ENCODE measurements around the gene S1PR1.

The S1PR1 gene

GRCh38 chr1:101235216-101235695 lies 1.6 kb upstream of the S1PR1 start:
- Mint-ChIP-seq H3K4me1 (peaks cover 39 to 64% of the 10 kb centered on the region in 2 donors), H3K9me3 (peaks cover 4 to 6% of the 10 kb centered on the region in 2 donors), H3K27me3 (no peaks in the 10 kb centered on the region), H3K4me3 (peak overlapping the region; percentile 89 to 97), H3K36me3 (peaks cover 21 to 24% of the 10 kb centered on the region in 2 donors), H3K27ac (peak overlapping the region; percentile 94)
- DNase-seq = no peak
- ATAC-seq (replicated peaks) = no peak

- ATAC-seq (replicated peaks) (peak; percentile 65), DNase-seq (peak; percentile 82)
- Mint-ChIP-seq H3K4me3 (peak overlapping the region; percentile 89 to 97), H3K36me3 (peaks cover 24 to 26% of the 10 kb centered on the region in 2 donors), H3K27ac (peak overlapping the region; percentile 94), H3K9me3 (peaks cover 4 to 6% of the 10 kb centered on the region in 2 donors), H3K27me3 (no peaks in the 10 kb centered on the region), H3K4me1 (peaks cover 39 to 58% of the 10 kb centered on the region in 2 donors)
Measured at GRCh38 chr1:101235696-101236515, 913 bp upstream of the S1PR1 start.

DNA sequence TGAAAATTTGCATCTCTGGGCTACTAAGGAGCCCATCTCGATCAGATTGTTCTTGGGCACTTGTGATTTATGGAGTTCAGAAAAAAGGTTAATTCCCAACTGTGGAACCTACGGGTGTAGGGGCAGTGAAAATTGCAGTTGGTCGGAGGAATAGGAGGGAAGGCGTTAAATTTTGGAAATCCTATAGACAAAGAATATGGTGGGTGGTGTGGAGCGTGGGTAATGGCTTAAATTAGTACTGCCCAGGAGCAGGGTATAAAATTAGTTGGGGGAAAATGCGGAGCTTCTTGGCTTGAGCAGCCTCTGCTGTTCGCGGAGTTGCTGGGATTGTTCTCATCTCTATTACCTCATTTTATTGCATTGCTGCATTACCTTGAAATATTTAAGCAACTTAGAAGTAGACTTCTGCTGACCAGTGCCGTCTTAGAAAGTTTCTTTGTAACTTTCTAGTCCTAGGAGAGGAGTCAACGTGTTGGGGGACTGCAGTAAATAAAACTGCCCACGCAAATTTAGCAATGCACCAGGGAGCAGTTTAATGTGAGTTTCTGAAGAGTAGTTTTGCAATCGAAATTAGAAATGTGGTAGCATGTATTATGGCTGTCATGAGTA lies 514 bp downstream of the S1PR1 start:
- Mint-ChIP-seq H3K27me3 (no peaks in the 10 kb centered on the region), H3K27ac (peak overlapping the region; percentile 94), H3K4me3 (peak overlapping the region; percentile 89 to 97), H3K36me3 (peaks cover 25 to 26% of the 10 kb centered on the region in 2 donors), H3K4me1 (peaks cover 41 to 57% of the 10 kb centered on the region in 2 donors), H3K9me3 (no peaks in the 10 kb centered on the region)
- ATAC-seq (replicated peaks) (no peak), DNase-seq (no peak)

DNA sequence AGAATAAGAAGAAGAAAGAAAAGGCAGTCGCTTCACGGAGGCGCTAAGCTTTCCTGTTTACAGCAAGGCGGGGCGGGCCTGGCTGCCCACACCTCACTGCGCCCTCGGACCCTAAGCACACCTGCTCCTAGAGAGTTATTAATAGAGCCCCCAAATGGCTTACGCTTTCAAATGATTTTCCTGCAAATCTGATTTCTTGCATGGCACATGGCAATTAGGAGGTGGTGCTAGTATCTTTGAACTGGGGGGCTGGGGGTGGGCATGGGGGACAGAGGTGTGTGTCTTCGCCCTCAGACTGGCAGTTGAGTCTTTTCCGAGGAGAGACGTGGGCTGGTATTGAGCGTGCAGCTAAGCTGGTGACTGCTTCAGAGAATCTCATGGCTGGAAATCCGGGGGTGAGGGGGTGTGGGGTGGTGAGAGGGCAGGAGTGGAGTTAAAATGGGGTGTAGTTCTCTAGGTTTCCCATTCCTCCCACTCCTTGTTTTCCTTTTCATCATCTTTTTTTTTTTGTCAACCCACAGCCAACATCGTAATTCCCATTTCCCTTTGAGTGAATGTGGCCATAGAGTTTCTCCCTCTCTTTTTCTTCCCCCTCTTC lies 1.3 kb downstream of the S1PR1 start:
- Mint-ChIP-seq H3K9me3 (no peaks in the 10 kb centered on the region), H3K36me3 (peaks cover 29 to 31% of the 10 kb centered on the region in 2 donors), H3K27ac (peak overlapping the region; percentile 77), H3K27me3 (no peaks in the 10 kb centered on the region), H3K4me1 (peaks cover 40 to 55% of the 10 kb centered on the region in 2 donors), H3K4me3 (peak overlapping the region; percentile 89 to 97)
- ATAC-seq (replicated peaks) (peak; percentile 18 to 27), DNase-seq (no peak)

DNA sequence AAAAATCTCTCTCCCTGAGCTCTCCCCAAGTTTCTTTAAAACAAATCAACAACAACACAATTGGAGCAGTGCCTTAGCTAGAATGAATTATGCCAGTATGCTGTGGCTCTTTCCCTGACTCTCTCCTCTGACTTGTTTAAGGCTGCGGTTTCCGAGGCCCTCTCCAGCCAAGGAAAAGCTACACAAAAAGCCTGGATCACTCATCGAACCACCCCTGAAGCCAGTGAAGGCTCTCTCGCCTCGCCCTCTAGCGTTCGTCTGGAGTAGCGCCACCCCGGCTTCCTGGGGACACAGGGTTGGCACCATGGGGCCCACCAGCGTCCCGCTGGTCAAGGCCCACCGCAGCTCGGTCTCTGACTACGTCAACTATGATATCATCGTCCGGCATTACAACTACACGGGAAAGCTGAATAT lies 1.9 kb downstream of the S1PR1 start:
- Mint-ChIP-seq H3K4me1 (peaks cover 39 to 53% of the 10 kb centered on the region in 2 donors), H3K36me3 (peaks cover 32 to 33% of the 10 kb centered on the region in 2 donors), H3K27ac (peak overlapping the region; percentile 66), H3K27me3 (no peaks in the 10 kb centered on the region), H3K4me3 (peak overlapping the region; percentile 89 to 97), H3K9me3 (no peaks in the 10 kb centered on the region)
- DNase-seq (peak; percentile 73), ATAC-seq (replicated peaks) (peak; percentile 37 to 45)

DNA sequence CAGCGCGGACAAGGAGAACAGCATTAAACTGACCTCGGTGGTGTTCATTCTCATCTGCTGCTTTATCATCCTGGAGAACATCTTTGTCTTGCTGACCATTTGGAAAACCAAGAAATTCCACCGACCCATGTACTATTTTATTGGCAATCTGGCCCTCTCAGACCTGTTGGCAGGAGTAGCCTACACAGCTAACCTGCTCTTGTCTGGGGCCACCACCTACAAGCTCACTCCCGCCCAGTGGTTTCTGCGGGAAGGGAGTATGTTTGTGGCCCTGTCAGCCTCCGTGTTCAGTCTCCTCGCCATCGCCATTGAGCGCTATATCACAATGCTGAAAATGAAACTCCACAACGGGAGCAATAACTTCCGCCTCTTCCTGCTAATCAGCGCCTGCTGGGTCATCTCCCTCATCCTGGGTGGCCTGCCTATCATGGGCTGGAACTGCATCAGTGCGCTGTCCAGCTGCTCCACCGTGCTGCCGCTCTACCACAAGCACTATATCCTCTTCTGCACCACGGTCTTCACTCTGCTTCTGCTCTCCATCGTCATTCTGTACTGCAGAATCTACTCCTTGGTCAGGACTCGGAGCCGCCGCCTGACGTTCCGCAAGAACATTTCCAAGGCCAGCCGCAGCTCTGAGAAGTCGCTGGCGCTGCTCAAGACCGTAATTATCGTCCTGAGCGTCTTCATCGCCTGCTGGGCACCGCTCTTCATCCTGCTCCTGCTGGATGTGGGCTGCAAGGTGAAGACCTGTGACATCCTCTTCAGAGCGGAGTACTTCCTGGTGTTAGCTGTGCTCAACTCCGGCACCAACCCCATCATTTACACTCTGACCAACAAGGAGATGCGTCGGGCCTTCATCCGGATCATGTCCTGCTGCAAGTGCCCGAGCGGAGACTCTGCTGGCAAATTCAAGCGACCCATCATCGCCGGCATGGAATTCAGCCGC lies 2.5 kb downstream of the S1PR1 start:
- Mint-ChIP-seq H3K36me3 (peaks cover 35 to 36% of the 10 kb centered on the region in 2 donors), H3K4me1 (peaks cover 38 to 58% of the 10 kb centered on the region in 2 donors), H3K27ac (peak overlapping the region; percentile 26), H3K27me3 (no peaks in the 10 kb centered on the region), H3K4me3 (peak overlapping the region; percentile 89 to 97), H3K9me3 (no peaks in the 10 kb centered on the region)
- ATAC-seq (replicated peaks) = no peak
- DNase-seq = no peak

DNA sequence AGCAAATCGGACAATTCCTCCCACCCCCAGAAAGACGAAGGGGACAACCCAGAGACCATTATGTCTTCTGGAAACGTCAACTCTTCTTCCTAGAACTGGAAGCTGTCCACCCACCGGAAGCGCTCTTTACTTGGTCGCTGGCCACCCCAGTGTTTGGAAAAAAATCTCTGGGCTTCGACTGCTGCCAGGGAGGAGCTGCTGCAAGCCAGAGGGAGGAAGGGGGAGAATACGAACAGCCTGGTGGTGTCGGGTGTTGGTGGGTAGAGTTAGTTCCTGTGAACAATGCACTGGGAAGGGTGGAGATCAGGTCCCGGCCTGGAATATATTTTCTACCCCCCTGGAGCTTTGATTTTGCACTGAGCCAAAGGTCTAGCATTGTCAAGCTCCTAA lies 3.2 kb downstream of the S1PR1 start:
- Mint-ChIP-seq H3K9me3 (no peaks in the 10 kb centered on the region), H3K4me1 (peaks cover 38 to 56% of the 10 kb centered on the region in 2 donors), H3K4me3 (peak overlapping the region; percentile 89 to 97), H3K27me3 (no peaks in the 10 kb centered on the region), H3K36me3 (peaks cover 35 to 36% of the 10 kb centered on the region in 2 donors), H3K27ac (peak overlapping the region; percentile 26)
- ATAC-seq (replicated peaks) (no peak), DNase-seq (no peak)

DNA sequence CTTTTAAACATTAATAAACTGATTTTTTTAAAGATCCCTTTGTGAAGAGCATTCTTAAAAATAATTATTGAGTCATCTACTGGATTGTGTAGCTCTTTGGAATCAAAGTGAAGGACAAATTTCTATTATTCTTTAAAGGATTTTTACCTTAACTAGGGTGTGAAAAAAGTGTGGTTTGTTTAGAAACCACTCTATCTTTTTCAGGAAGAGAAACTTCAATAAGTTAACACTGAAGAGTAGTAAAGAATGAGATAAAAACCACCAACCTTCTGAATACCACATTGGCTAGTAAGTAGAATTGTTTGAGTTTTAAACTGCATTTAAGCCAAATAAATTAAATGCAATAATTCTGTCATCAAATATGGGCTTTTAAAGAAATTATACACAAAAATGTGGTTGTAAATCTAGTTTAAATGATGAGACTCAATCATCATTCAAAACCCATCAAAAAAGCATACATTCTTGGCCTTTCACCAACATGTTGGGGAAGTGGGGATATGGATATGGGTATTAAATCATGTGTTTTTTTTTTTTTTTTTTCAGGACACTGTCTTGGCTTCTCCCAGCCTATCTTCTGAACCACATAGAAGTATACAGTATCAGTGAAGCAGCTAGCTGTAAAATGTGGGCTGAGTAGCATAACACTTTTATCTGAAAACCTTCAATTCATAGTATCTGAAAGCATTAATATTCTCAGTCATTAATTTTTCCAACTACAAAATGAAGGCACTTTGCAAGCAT lies 4.8 kb downstream of the S1PR1 start:
- no peaks in the 10 kb centered on the region for H3K27me3 Mint-ChIP-seq
- no peak overlapping the region for H3K4me3 Mint-ChIP-seq
- DNase-seq = no peak
- no peak overlapping the region for H3K27ac Mint-ChIP-seq
- H3K36me3 Mint-ChIP-seq = peaks cover 35% of the 10 kb centered on the region in 2 donors
- peak in 1 of 2 donors; percentile 31 for ATAC-seq (replicated peaks)
- peaks cover 35 to 58% of the 10 kb centered on the region in 2 donors for H3K4me1 Mint-ChIP-seq
- H3K9me3 Mint-ChIP-seq = no peaks in the 10 kb centered on the region

DNA sequence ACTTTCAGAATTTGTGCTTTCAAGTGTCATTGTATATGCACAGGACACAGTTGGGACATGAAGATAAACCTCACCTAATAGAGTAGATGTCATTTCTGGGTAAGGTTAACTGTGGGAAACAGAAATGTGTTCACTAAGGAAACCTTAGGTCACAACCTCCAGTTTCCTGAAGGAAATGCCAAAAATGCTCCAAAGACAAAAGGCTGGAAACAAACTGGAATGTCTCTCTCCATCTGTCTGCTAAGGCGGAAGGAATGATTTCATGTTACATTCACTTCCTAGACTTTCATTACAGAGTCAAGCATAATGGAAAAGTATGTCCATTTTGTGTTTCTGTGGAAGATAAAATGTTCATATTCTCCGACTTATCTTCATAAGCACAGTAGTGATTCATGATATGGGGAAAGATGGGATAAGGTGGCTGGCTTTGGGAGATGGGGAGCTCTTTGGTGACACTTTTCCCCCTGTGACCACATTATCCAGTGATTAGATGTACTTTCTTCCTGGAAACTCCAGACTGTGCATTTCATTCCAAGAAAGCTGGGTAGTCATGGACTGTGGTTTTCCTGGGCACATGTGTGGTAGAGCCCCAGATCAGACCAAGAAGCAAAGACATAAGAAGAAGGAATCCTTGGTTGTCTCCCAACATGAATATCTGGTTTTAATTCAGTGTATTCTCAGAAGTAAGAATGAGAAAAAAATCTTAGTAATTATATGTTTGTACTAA lies 5.7 kb downstream of the S1PR1 start:
- DNase-seq = no peak
- Mint-ChIP-seq H3K4me1 (peaks cover 37 to 66% of the 10 kb centered on the region in 2 donors), H3K27ac (peak overlapping the region; percentile 39), H3K4me3 (no peak overlapping the region), H3K9me3 (no peaks in the 10 kb centered on the region), H3K27me3 (no peaks in the 10 kb centered on the region), H3K36me3 (peaks cover 32% of the 10 kb centered on the region in 2 donors)
- no peak for ATAC-seq (replicated peaks)

- Mint-ChIP-seq H3K27me3 (no peaks in the 10 kb centered on the region), H3K4me1 (peaks cover 36 to 74% of the 10 kb centered on the region in 2 donors), H3K36me3 (peaks cover 29% of the 10 kb centered on the region in 2 donors), H3K27ac (no peak overlapping the region), H3K4me3 (no peak overlapping the region), H3K9me3 (no peaks in the 10 kb centered on the region)
- no peak for DNase-seq
- ATAC-seq (replicated peaks) = no peak
Measured at GRCh38 chr1:101243751-101244150, 6.9 kb downstream of the S1PR1 start.

DNA sequence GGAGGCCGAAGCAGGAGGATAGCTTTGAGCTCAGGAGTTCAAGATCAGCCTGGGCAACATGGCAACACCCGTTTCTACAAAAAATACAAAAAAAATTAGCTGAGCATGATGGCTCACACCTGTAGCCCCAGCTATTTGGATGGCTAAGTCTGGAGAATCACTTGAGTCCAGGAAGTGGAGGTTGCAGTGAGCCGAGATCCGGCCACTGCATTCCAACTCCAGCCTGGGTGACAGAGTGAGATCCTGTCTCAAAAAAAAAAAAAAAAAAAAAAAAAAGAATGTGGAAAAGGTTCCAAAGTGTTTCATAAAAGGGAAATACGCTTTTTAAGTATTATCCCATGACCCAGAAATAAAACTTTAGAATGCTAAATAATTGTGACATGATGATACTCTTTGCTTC lies 8.0 kb downstream of the S1PR1 start:
- H3K27me3 Mint-ChIP-seq = no peaks in the 10 kb centered on the region
- H3K9me3 Mint-ChIP-seq = no peaks in the 10 kb centered on the region
- H3K4me1 Mint-ChIP-seq = peaks cover 25 to 63% of the 10 kb centered on the region in 2 donors
- DNase-seq (no peak), ATAC-seq (replicated peaks) (no peak)
- H3K27ac Mint-ChIP-seq = no peak overlapping the region
- peaks cover 18 to 21% of the 10 kb centered on the region in 2 donors for H3K36me3 Mint-ChIP-seq
- no peak overlapping the region for H3K4me3 Mint-ChIP-seq

- Mint-ChIP-seq H3K27ac (no peak overlapping the region), H3K9me3 (no peaks in the 10 kb centered on the region), H3K4me3 (no peak overlapping the region), H3K4me1 (peaks cover 26 to 64% of the 10 kb centered on the region in 2 donors), H3K36me3 (peaks cover 14 to 17% of the 10 kb centered on the region in 2 donors), H3K27me3 (no peaks in the 10 kb centered on the region)
- DNase-seq (no peak), ATAC-seq (replicated peaks) (no peak)
Measured at GRCh38 chr1:101245246-101245927, 8.6 kb downstream of the S1PR1 start.
